Mesendoderm (in vitro differentiated cells): Measurements from ENCODE around the gene RALGDS.

ENCODE experiments used
- DNase-seq: peaks from one replicate; pipeline ENCODE4 v3.0.0; 2013
- H2AK5ac ChIP-seq: 2 replicates; pipeline ENCODE4 v1.6.1; 2013; ENCODE audit warnings: low read length, inconsistent platforms
- H2BK120ac ChIP-seq: 2 replicates; pipeline ENCODE4 v1.6.1; 2013; ENCODE audit warnings: low read depth, mild to moderate bottlenecking, low read length, moderate library complexity, mixed read lengths
- H2BK15ac ChIP-seq: replicated peaks from 2 replicates; pipeline ENCODE4 v1.6.1; 2013; ENCODE audit warnings: low read depth, mild to moderate bottlenecking, moderate library complexity
- H2BK5ac ChIP-seq: 2 replicates; pipeline ENCODE4 v1.6.1; 2013; ENCODE audit warnings: low read length, inconsistent platforms
- H3K18ac ChIP-seq: 2 replicates; pipeline ENCODE4 v1.6.1; 2013; ENCODE audit warnings: mild to moderate bottlenecking, low read length, mixed read lengths
- H3K23ac ChIP-seq: one replicate; pipeline ENCODE4 v1.6.1; 2013; ENCODE audit warnings: low read length
- H3K27ac ChIP-seq: 2 replicates; pipeline ENCODE4 v1.5.1; 2013; ENCODE audit warnings: low read depth, mild to moderate bottlenecking, inconsistent platforms, low read length, moderate library complexity
- H3K27me3 ChIP-seq: 2 replicates; pipeline ENCODE4 v1.6.1; 2013; ENCODE audit warnings: low read length, control low read depth, mild to moderate bottlenecking, inconsistent platforms; ENCODE audit not compliant: insufficient read depth, poor library complexity
- H3K36me3 ChIP-seq: 2 replicates; pipeline ENCODE4 v1.6.1; 2013; ENCODE audit warnings: low read length, inconsistent platforms; ENCODE audit not compliant: control insufficient read depth, insufficient read depth
- H3K4ac ChIP-seq: one replicate; pipeline ENCODE4 v1.6.1; 2013; ENCODE audit warnings: low read depth, mild to moderate bottlenecking, low read length, moderate library complexity
- H3K4me1 ChIP-seq: 2 replicates; pipeline ENCODE4 v1.6.1; 2013; ENCODE audit warnings: low read depth, low read length, inconsistent platforms; ENCODE audit not compliant: control insufficient read depth
- H3K4me2 ChIP-seq: 2 replicates; pipeline ENCODE4 v1.6.1; 2013; ENCODE audit warnings: low read length
- H3K4me3 ChIP-seq: 2 replicates; pipeline ENCODE4 v1.5.1; 2013; ENCODE audit warnings: mild to moderate bottlenecking, low read length
- H3K56ac ChIP-seq: one replicate; pipeline ENCODE4 v1.6.1; 2013; ENCODE audit warnings: low read length
- H3K79me1 ChIP-seq: 2 replicates; pipeline ENCODE4 v1.6.1; 2013; ENCODE audit warnings: low read length, inconsistent platforms
- H3K79me2 ChIP-seq: 2 replicates; pipeline ENCODE4 v1.6.1; 2013; ENCODE audit warnings: mild to moderate bottlenecking, low read length; ENCODE audit not compliant: control insufficient read depth, insufficient read depth
- H3K9ac ChIP-seq: 2 replicates; pipeline ENCODE4 v1.6.1; 2013; ENCODE audit warnings: low read length, inconsistent platforms
- H4K5ac ChIP-seq: one replicate; pipeline ENCODE4 v1.6.1; 2013; ENCODE audit warnings: low read length
- H4K8ac ChIP-seq: one replicate; pipeline ENCODE4 v1.6.1; 2013; ENCODE audit warnings: low read depth, mild to moderate bottlenecking, control low read depth, low read length, moderate library complexity
- WGBS: extraction: QIAGEN DNeasy Blood & Tissue Kit; methylation state at CpG from one replicate; pipeline ENCODE4 v1.1.7; 2013; ENCODE audit warnings: low lambda C conversion rate, missing lambda C conversion rate; ENCODE audit not compliant: insufficient coverage; ENCODE audit errors: extremely low coverage; 5-methylcytosine and 5-hydroxymethylcytosine counted together

Gene RALGDS

DNA sequence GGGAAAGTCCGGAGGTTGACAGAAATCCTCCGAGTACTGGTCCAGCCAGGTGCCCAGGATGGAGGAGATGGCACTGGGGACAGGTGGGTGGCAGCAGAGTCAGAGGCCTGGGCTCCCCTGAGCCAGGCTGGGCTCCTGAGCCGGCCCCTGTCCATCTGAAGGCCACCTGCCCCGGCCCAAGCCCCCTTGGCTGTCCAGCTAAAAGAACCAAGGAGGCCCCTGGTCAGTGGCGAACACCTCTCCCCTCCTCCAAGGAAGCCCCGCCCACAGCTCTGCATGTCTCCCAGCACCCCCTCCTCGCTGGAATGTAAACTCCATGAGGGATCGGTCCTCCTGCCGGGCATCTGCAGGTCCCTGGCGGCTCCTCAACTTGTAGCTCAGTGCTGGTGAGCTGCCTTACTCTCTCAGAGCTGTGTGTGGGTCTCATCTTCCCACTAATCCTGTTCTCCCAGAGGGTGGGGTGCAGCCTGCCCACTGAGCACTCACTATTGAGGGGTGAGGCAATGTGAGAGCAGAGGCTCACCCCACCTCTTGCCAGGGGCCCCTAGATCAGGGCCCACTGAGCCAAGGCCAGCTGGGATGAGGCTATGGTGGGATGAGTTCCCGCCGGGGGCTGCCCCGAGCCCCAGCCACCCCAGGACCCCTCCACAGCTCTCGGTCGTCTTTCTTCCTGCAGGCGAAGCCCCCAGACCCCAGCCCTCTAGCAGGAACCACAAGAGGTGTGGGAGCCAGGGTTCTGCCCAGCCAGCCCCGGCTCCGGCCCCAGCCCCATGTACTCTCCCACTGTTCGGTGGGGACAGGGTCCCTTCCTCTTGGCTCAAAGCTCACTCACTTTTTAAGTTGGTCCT, 12.0 kb downstream of the RALGDS start:
- Histone ChIP-seq H3K79me2 (no peaks in the 10 kb centered on the region), H2AK5ac (no peak overlapping the region), H3K27ac (no peak overlapping the region), H3K79me1 (no peaks in the 10 kb centered on the region), H3K4ac (no peak overlapping the region), H2BK15ac (no peak overlapping the region), H3K18ac (no peak overlapping the region), H3K4me3 (no peak overlapping the region), H2BK5ac (no peak overlapping the region), H3K4me2 (no peak overlapping the region), H3K23ac (no peak overlapping the region), H4K8ac (no peak overlapping the region), H3K9ac (no peak overlapping the region), H3K36me3 (peaks cover 2% of the 10 kb centered on the region), H3K56ac (no peak overlapping the region), H2BK120ac (no peak overlapping the region), H4K5ac (no peak overlapping the region), H3K4me1 (no peaks in the 10 kb centered on the region), H3K27me3 (no peaks in the 10 kb centered on the region)
- no CpG with 5 or more reads among the region's 19 CpGs for WGBS
- no peak for DNase-seq

DNA sequence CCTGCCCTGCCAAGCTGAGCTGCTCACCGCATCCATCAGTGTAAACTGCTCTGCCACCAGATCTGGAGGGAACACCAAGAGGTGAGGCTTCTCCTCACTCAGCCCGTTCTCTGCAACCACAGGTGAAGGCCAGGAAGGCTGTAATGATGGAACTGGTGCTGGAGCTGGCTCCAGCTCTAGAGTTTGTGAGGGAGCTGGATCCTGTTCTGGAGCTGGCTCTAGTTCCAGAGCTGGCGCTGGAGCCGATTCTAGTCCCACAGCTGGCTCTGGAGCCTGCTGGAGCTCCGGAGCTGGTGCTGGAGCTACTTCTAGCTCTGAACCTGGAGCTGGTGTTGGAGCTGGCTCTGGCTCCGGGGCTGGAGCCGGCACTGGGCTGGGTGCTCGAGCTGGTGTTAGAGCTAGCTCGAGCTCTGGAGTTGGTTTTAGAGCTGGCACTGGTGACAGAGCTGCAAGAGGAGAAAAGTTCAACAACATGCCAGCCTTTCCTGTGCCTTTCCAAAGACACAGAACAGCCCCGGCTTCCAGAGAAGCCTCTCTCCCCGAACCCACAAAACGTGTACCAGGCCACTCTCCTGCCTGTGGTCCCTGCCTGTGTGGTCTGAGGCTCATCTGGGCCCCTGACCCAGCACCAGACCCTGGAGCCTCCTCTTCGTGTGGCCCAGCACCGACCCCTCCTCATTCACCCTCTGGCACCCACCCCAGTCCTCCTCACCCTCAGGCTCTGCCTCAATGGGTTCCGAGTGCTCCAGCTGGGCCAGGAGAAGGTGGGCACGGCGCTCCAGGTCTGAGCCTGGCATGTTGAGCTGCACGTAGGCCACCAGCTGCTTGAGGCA, 12.9 kb downstream of the RALGDS start:
- Histone ChIP-seq H3K4me1 (no peaks in the 10 kb centered on the region), H2BK15ac (no peak overlapping the region), H3K27ac (no peak overlapping the region), H4K5ac (no peak overlapping the region), H3K23ac (no peak overlapping the region), H3K18ac (no peak overlapping the region), H4K8ac (no peak overlapping the region), H3K9ac (no peak overlapping the region), H3K79me1 (no peaks in the 10 kb centered on the region), H3K4ac (no peak overlapping the region), H2AK5ac (no peak overlapping the region), H2BK120ac (no peak overlapping the region), H3K36me3 (peaks cover 2% of the 10 kb centered on the region), H3K79me2 (no peaks in the 10 kb centered on the region), H3K4me2 (no peak overlapping the region), H2BK5ac (no peak overlapping the region), H3K27me3 (no peaks in the 10 kb centered on the region), H3K56ac (no peak overlapping the region), H3K4me3 (no peak overlapping the region)
- no CpG with 5 or more reads among the region's 18 CpGs for WGBS
- DNase-seq: no peak

DNA sequence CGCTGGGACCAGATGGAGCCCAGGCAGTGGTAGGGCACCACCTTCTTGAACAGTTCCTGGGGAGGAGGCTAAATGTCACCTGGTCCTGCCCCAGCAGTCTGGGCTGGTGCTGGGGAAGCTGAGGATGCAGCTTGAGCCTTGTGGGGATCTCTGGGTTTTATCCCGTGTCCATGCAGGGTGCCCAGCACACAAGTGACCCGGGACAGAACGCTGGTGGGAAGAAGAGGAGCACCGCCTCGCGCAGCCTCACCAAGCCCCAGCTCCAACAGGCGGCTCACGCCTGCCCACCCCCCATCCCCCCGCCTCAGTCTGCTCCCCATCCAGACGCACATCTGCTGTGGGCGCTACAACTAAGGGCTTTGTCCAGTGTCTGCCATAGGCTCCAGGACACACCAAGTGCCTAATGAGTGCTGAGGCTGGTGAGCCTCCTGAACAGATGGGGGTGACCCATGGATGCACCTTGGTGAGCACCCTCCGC, 13.8 kb downstream of the RALGDS start:
- H3K79me2 ChIP-seq: no peaks in the 10 kb centered on the region
- no peaks in the 10 kb centered on the region for H3K4me1 ChIP-seq
- H2BK5ac ChIP-seq: no peak overlapping the region
- H3K36me3 ChIP-seq: peaks cover 2% of the 10 kb centered on the region
- no peak overlapping the region for H3K9ac ChIP-seq
- no peak overlapping the region for H2AK5ac ChIP-seq
- WGBS: no CpG with 5 or more reads among the region's 13 CpGs
- H3K56ac ChIP-seq: no peak overlapping the region
- H2BK120ac ChIP-seq: no peak overlapping the region
- no peak overlapping the region for H2BK15ac ChIP-seq
- no peaks in the 10 kb centered on the region for H3K79me1 ChIP-seq
- no peak overlapping the region for H3K4ac ChIP-seq
- no peak for DNase-seq
- H3K27ac ChIP-seq: no peak overlapping the region
- no peak overlapping the region for H3K4me2 ChIP-seq
- no peak overlapping the region for H3K4me3 ChIP-seq
- H3K23ac ChIP-seq: no peak overlapping the region
- H4K8ac ChIP-seq: no peak overlapping the region
- H3K27me3 ChIP-seq: no peaks in the 10 kb centered on the region
- no peak overlapping the region for H4K5ac ChIP-seq
- H3K18ac ChIP-seq: no peak overlapping the region

DNA sequence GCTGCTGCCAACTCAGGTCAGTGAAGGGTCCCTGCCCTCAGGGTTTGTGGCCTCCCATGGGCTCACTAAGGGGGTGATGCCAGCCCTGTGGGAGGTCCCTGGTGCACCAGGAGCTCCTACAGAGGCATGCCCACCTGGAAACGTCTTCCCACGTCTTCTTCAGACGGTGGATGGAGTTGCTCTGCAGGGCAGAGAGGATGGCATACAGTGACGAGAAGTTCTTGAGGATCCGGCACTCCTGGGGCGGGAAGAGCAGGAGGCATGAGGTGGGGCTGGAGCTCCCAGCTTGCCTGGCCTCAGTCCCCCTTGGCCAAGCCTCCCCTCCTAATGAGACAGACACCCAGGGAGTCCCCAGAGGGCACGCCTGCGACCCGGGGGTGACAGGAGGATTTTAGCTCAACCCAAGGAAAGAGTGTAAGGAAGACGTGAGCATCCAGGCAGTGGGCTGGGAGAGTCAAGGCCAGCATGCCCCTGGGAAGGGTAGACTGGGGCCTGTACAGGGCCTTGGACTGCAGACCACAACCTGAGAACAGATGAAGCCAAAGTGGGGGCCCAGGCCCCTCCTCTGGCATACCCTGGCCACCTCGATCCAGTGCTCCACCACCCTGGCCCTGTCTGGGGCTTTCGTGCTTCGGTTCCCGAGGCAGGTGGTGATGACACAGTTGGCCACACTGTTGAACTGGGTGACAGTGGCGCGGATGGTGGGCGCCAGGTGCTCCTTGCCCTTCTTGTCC, 14.4 kb downstream of the RALGDS start:
- no peak overlapping the region for H3K56ac ChIP-seq
- H3K36me3 ChIP-seq: peaks cover 2% of the 10 kb centered on the region
- H3K4me1 ChIP-seq: no peaks in the 10 kb centered on the region
- no peak overlapping the region for H3K9ac ChIP-seq
- no peak overlapping the region for H2BK120ac ChIP-seq
- WGBS: no CpG with 5 or more reads among the region's 17 CpGs
- no peaks in the 10 kb centered on the region for H3K79me1 ChIP-seq
- H3K23ac ChIP-seq: no peak overlapping the region
- no peak overlapping the region for H3K4ac ChIP-seq
- no peak overlapping the region for H3K4me2 ChIP-seq
- no peak overlapping the region for H2BK15ac ChIP-seq
- H3K79me2 ChIP-seq: no peaks in the 10 kb centered on the region
- H3K27ac ChIP-seq: no peak overlapping the region
- no peak overlapping the region for H3K4me3 ChIP-seq
- no peaks in the 10 kb centered on the region for H3K27me3 ChIP-seq
- no peak for DNase-seq
- H2BK5ac ChIP-seq: no peak overlapping the region
- H2AK5ac ChIP-seq: no peak overlapping the region
- H4K8ac ChIP-seq: no peak overlapping the region
- no peak overlapping the region for H3K18ac ChIP-seq
- H4K5ac ChIP-seq: no peak overlapping the region

DNA sequence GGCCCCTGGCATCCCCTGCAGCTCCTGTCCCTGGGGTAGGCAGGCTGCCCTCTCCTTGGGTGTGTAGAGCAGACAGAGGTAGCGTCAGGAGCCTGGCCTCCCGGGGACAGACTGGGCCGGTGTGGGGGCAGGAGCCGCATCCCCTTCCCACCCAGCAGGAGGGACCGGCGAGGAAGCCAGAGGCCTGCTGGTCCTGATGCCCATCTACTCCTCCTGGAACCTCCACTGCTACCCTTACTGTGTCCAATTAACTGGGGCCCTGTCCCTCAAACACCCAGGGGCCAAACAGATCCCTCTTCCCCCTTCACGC, 15.6 kb downstream of the RALGDS start:
- H2BK5ac ChIP-seq: no peak overlapping the region
- H2BK120ac ChIP-seq: no peak overlapping the region
- H3K23ac ChIP-seq: no peak overlapping the region
- H3K79me2 ChIP-seq: no peaks in the 10 kb centered on the region
- H3K9ac ChIP-seq: no peak overlapping the region
- no peak overlapping the region for H3K56ac ChIP-seq
- DNase-seq: no peak
- no peak overlapping the region for H3K4ac ChIP-seq
- no peak overlapping the region for H3K27ac ChIP-seq
- WGBS: no CpG with 5 or more reads among the region's 7 CpGs
- no peak overlapping the region for H3K4me3 ChIP-seq
- H3K27me3 ChIP-seq: no peaks in the 10 kb centered on the region
- no peaks in the 10 kb centered on the region for H3K79me1 ChIP-seq
- no peak overlapping the region for H4K5ac ChIP-seq
- H3K36me3 ChIP-seq: peaks cover 2% of the 10 kb centered on the region
- H2BK15ac ChIP-seq: no peak overlapping the region
- no peaks in the 10 kb centered on the region for H3K4me1 ChIP-seq
- H4K8ac ChIP-seq: no peak overlapping the region
- no peak overlapping the region for H3K18ac ChIP-seq
- no peak overlapping the region for H3K4me2 ChIP-seq
- H2AK5ac ChIP-seq: no peak overlapping the region
